ENCODE results near the gene CALHM4. TPM values are rescaled to one million over a fixed set of nuclear protein-coding genes. Genes with fewer than 3 reads are reported as not detected.

Gene CALHM4
- total and polyA plus RNA-seq, 5 donors from 2014 or later: not detected

GRCh38 chr6:116514111-116514510 is 39.4 kb upstream of the CALHM4 start:
- DNase-seq (no peak), ATAC-seq (ENCODE audit: low read depth in 2 of 2) (no peak)
- Histone ChIP-seq H3K4me1 (ENCODE audit: control insufficient read depth, insufficient read depth, low read length, poor library complexity, severe bottlenecking) (no peaks in the 10 kb centered on the region), H3K36me3 (ENCODE audit: control insufficient read depth, insufficient read depth, low read length) (no peaks in the 10 kb centered on the region), H3K27me3 (ENCODE audit: control insufficient read depth, insufficient read depth, low read length) (peaks cover 3% of the 10 kb centered on the region), H3K9me3 (ENCODE audit: control insufficient read depth in 2 of 2, low read length in 2 of 2) (no peaks in the 10 kb centered on the region), H3K27ac (ENCODE audit: insufficient read depth, low read length, poor library complexity, severe bottlenecking) (no peak overlapping the region), H3K4me3 (ENCODE audit: low read depth, low read length) (no peak overlapping the region)
- H3K4me1 Mint-ChIP-seq: no peaks in the 10 kb centered on the region
- H3K27me3 Mint-ChIP-seq: peaks cover 12% of the 10 kb centered on the region
- no peak overlapping the region for H3K27ac Mint-ChIP-seq
- no peak overlapping the region for H3K4me3 Mint-ChIP-seq
- H3K36me3 Mint-ChIP-seq: no peaks in the 10 kb centered on the region
- H3K9me3 Mint-ChIP-seq: peaks cover 0 to under 1% (median 0%) of the 10 kb centered on the region in 7 donors

- Histone ChIP-seq H3K4me3 (ENCODE audit: low read depth, low read length) (no peak overlapping the region), H3K27ac (ENCODE audit: insufficient read depth, low read length, poor library complexity, severe bottlenecking) (no peak overlapping the region), H3K27me3 (ENCODE audit: control insufficient read depth, insufficient read depth, low read length) (peaks cover 3% of the 10 kb centered on the region), H3K4me1 (ENCODE audit: control insufficient read depth, insufficient read depth, low read length, poor library complexity, severe bottlenecking) (no peaks in the 10 kb centered on the region), H3K36me3 (ENCODE audit: control insufficient read depth, insufficient read depth, low read length) (no peaks in the 10 kb centered on the region), H3K9me3 (ENCODE audit: control insufficient read depth in 2 of 2, low read length in 2 of 2) (no peaks in the 10 kb centered on the region)
- Mint-ChIP-seq H3K4me3 (no peak overlapping the region), H3K4me1 (no peaks in the 10 kb centered on the region), H3K27me3 (peaks cover 12% of the 10 kb centered on the region), H3K27ac (no peak overlapping the region), H3K36me3 (no peaks in the 10 kb centered on the region), H3K9me3 (no peaks in the 10 kb centered on the region)
- DNase-seq (no peak), ATAC-seq (ENCODE audit: low read depth in 2 of 2) (no peak)
These were observed 38.4 kb upstream of the CALHM4 start for GRCh38 chr6:116515141-116515540.

- Mint-ChIP-seq H3K27ac (no peak overlapping the region), H3K36me3 (no peaks in the 10 kb centered on the region), H3K9me3 (peaks cover 0 to 2% (median 0%) of the 10 kb centered on the region in 7 donors), H3K4me3 (no peak overlapping the region), H3K4me1 (no peaks in the 10 kb centered on the region), H3K27me3 (peaks cover 12% of the 10 kb centered on the region)
- no peak for DNase-seq
- peaks cover 2% of the 10 kb centered on the region for H3K27me3 ChIP-seq (ENCODE audit: control insufficient read depth, insufficient read depth, low read length)
- H3K4me1 ChIP-seq (ENCODE audit: control insufficient read depth, insufficient read depth, low read length, poor library complexity, severe bottlenecking): no peaks in the 10 kb centered on the region
- ATAC-seq (ENCODE audit: low read depth in 2 of 2): no peak
- H3K9me3 ChIP-seq (ENCODE audit: control insufficient read depth in 2 of 2, low read length in 2 of 2): no peaks in the 10 kb centered on the region
- no peak overlapping the region for H3K27ac ChIP-seq (ENCODE audit: insufficient read depth, low read length, poor library complexity, severe bottlenecking)
- no peak overlapping the region for H3K4me3 ChIP-seq (ENCODE audit: low read depth, low read length)
- H3K36me3 ChIP-seq (ENCODE audit: control insufficient read depth, insufficient read depth, low read length): no peaks in the 10 kb centered on the region
These were observed 34.8 kb upstream of the CALHM4 start for GRCh38 chr6:116518621-116519368.

DNA sequence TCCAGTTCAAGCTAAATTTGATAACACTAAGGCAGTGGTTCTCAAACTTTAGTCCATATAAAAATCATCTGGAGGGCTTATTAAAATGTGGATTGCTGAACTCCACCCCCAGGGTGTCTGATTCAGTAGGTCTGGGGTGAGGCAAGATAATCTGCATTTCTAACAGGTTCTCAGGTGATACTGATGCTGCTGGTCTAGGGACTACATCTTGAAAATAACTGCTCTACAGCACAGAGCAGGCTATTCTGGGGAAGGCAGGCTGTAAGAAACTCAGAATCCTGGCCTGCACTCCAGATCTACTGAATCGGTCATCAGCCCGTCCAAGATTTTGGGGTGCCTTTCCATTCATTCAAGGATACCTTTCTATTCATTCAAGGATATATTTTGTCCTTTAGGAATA is 30.7 kb upstream of the CALHM4 start:
- Mint-ChIP-seq H3K4me3 (no peak overlapping the region), H3K9me3 (peaks cover 0 to 3% (median 0%) of the 10 kb centered on the region in 7 donors), H3K27me3 (peaks cover 15% of the 10 kb centered on the region), H3K27ac (no peak overlapping the region), H3K36me3 (no peaks in the 10 kb centered on the region), H3K4me1 (no peaks in the 10 kb centered on the region)
- Histone ChIP-seq H3K36me3 (ENCODE audit: control insufficient read depth, insufficient read depth, low read length) (no peaks in the 10 kb centered on the region), H3K27ac (ENCODE audit: insufficient read depth, low read length, poor library complexity, severe bottlenecking) (no peak overlapping the region), H3K9me3 (ENCODE audit: control insufficient read depth in 2 of 2, low read length in 2 of 2) (no peaks in the 10 kb centered on the region), H3K27me3 (ENCODE audit: control insufficient read depth, insufficient read depth, low read length) (peaks cover 10% of the 10 kb centered on the region), H3K4me3 (ENCODE audit: low read depth, low read length) (no peak overlapping the region), H3K4me1 (ENCODE audit: control insufficient read depth, insufficient read depth, low read length, poor library complexity, severe bottlenecking) (no peaks in the 10 kb centered on the region)
- no peak for DNase-seq
- ATAC-seq (ENCODE audit: low read depth in 2 of 2): no peak

GRCh38 chr6:116524236-116524635 is 29.3 kb upstream of the CALHM4 start:
- no peak overlapping the region for H3K4me3 ChIP-seq (ENCODE audit: low read depth, low read length)
- H3K9me3 Mint-ChIP-seq: peaks cover 0 to 3% (median 0%) of the 10 kb centered on the region in 7 donors

GRCh38 chr6:116528133-116528532 is 25.4 kb upstream of the CALHM4 start:
- Histone ChIP-seq H3K4me1 (ENCODE audit: control insufficient read depth, insufficient read depth, low read length, poor library complexity, severe bottlenecking) (no peaks in the 10 kb centered on the region), H3K36me3 (ENCODE audit: control insufficient read depth, insufficient read depth, low read length) (no peaks in the 10 kb centered on the region), H3K4me3 (ENCODE audit: low read depth, low read length) (no peak overlapping the region), H3K27me3 (ENCODE audit: control insufficient read depth, insufficient read depth, low read length) (peaks cover 21% of the 10 kb centered on the region), H3K9me3 (ENCODE audit: control insufficient read depth in 2 of 2, low read length in 2 of 2) (no peaks in the 10 kb centered on the region), H3K27ac (ENCODE audit: insufficient read depth, low read length, poor library complexity, severe bottlenecking) (no peak overlapping the region)
- Mint-ChIP-seq H3K4me3 (no peak overlapping the region), H3K36me3 (no peaks in the 10 kb centered on the region), H3K27me3 (peaks cover 26% of the 10 kb centered on the region), H3K9me3 (peaks cover 0 to 3% (median 0%) of the 10 kb centered on the region in 7 donors), H3K4me1 (peaks cover 0 to 4% (median 2%) of the 10 kb centered on the region in 4 donors), H3K27ac (no peak overlapping the region)
- DNase-seq: no peak
- no peak for ATAC-seq (ENCODE audit: low read depth in 2 of 2)

More at GRCh38 chr6:116524236-116524635, 29.3 kb upstream of the CALHM4 start:
- Histone ChIP-seq H3K9me3 (ENCODE audit: control insufficient read depth in 2 of 2, low read length in 2 of 2) (no peaks in the 10 kb centered on the region), H3K27ac (ENCODE audit: insufficient read depth, low read length, poor library complexity, severe bottlenecking) (no peak overlapping the region), H3K4me1 (ENCODE audit: control insufficient read depth, insufficient read depth, low read length, poor library complexity, severe bottlenecking) (no peaks in the 10 kb centered on the region), H3K36me3 (ENCODE audit: control insufficient read depth, insufficient read depth, low read length) (no peaks in the 10 kb centered on the region), H3K27me3 (ENCODE audit: control insufficient read depth, insufficient read depth, low read length) (peaks cover 12% of the 10 kb centered on the region)
- Mint-ChIP-seq H3K36me3 (no peaks in the 10 kb centered on the region), H3K27me3 (peaks cover 4% of the 10 kb centered on the region), H3K27ac (no peak overlapping the region), H3K4me1 (no peaks in the 10 kb centered on the region), H3K4me3 (no peak overlapping the region)
- DNase-seq: no peak
- ATAC-seq (ENCODE audit: low read depth in 2 of 2): no peak

- Histone ChIP-seq H3K27ac (ENCODE audit: insufficient read depth, low read length, poor library complexity, severe bottlenecking) (no peak overlapping the region), H3K27me3 (ENCODE audit: control insufficient read depth, insufficient read depth, low read length) (peaks cover 21% of the 10 kb centered on the region), H3K4me1 (ENCODE audit: control insufficient read depth, insufficient read depth, low read length, poor library complexity, severe bottlenecking) (no peaks in the 10 kb centered on the region), H3K36me3 (ENCODE audit: control insufficient read depth, insufficient read depth, low read length) (no peaks in the 10 kb centered on the region), H3K4me3 (ENCODE audit: low read depth, low read length) (no peak overlapping the region), H3K9me3 (ENCODE audit: control insufficient read depth in 2 of 2, low read length in 2 of 2) (no peaks in the 10 kb centered on the region)
- Mint-ChIP-seq H3K27me3 (peaks cover 27% of the 10 kb centered on the region), H3K9me3 (peaks cover 0 to 3% (median 0%) of the 10 kb centered on the region in 7 donors), H3K4me1 (peaks cover 0 to 4% (median 2%) of the 10 kb centered on the region in 4 donors), H3K27ac (peak overlapping the region in 1 of 3 donors; percentile 38), H3K4me3 (no peak overlapping the region), H3K36me3 (no peaks in the 10 kb centered on the region)
- ATAC-seq (ENCODE audit: low read depth in 2 of 2): peak in 1 of 2 donors; percentile 24
- no peak for DNase-seq
These were observed 24.8 kb upstream of the CALHM4 start for GRCh38 chr6:116528780-116529179.

All from CD4-positive, CD25-positive, alpha-beta regulatory T cell (primary cell).